Stimulated activated CD8-positive, alpha-beta memory T cell treated with anti-CD3 and anti-CD28 coated beads, Interleukin-4, amount 100 ng/mL, for 48 hours (primary cell): ENCODE measurements around the gene PDE7B.

Source experiments
- DNase-seq: peaks from one replicate; pipeline ENCODE4 v3.0.0-alpha.2; 2020

The PDE7B gene

GRCh38 chr6:135939208-135939591 lies 87.7 kb downstream of the PDE7B start:
- no peak for DNase-seq

- DNase-seq: no peak
Measured at GRCh38 chr6:135940616-135941167, 89.2 kb downstream of the PDE7B start.

- no peak for DNase-seq
Measured at GRCh38 chr6:135941275-135942025, 89.9 kb downstream of the PDE7B start.

- DNase-seq: no peak
Measured at GRCh38 chr6:135944120-135944519, 92.6 kb downstream of the PDE7B start.

GRCh38 chr6:135946674-135947073 lies 95.2 kb downstream of the PDE7B start:
- DNase-seq: no peak

GRCh38 chr6:135950669-135951068 lies 99.2 kb downstream of the PDE7B start:
- DNase-seq: no peak

GRCh38 chr6:135951169-135951568 lies 99.7 kb downstream of the PDE7B start:
- no peak for DNase-seq

GRCh38 chr6:135953818-135954217 lies 102.3 kb downstream of the PDE7B start:
- no peak for DNase-seq

- no peak for DNase-seq
Measured at GRCh38 chr6:135955099-135955498, 103.6 kb downstream of the PDE7B start.

GRCh38 chr6:135962731-135963130 lies 111.2 kb downstream of the PDE7B start:
- no peak for DNase-seq

- no peak for DNase-seq
Measured at GRCh38 chr6:135970750-135971149, 119.2 kb downstream of the PDE7B start.

- DNase-seq: no peak
Measured at GRCh38 chr6:135971351-135971750, 119.8 kb downstream of the PDE7B start.

GRCh38 chr6:135972150-135972549 lies 120.6 kb downstream of the PDE7B start:
- DNase-seq: no peak

- no peak for DNase-seq
Measured at GRCh38 chr6:135972586-135972985, 121.1 kb downstream of the PDE7B start.

GRCh38 chr6:135974426-135974825 lies 122.9 kb downstream of the PDE7B start:
- no peak for DNase-seq

- DNase-seq: no peak
Measured at GRCh38 chr6:135976585-135976984, 125.1 kb downstream of the PDE7B start.

GRCh38 chr6:135983093-135983492 lies 131.6 kb downstream of the PDE7B start:
- no peak for DNase-seq

GRCh38 chr6:135983718-135984343 lies 132.3 kb downstream of the PDE7B start:
- DNase-seq: no peak

GRCh38 chr6:135985471-135985870 lies 134.0 kb downstream of the PDE7B start:
- DNase-seq: no peak

GRCh38 chr6:135987226-135987625 lies 135.7 kb downstream of the PDE7B start:
- DNase-seq: no peak

GRCh38 chr6:135990439-135990838 lies 138.9 kb downstream of the PDE7B start:
- DNase-seq: no peak

- DNase-seq: no peak
Measured at GRCh38 chr6:135990855-135991464, 139.5 kb downstream of the PDE7B start.

- no peak for DNase-seq
Measured at GRCh38 chr6:135992739-135993138, 141.2 kb downstream of the PDE7B start.

- DNase-seq: no peak
Measured at GRCh38 chr6:135993361-135993760, 141.9 kb downstream of the PDE7B start.
